NOMO-1 treated with dmso at 0.1 percent for 144 hours (cell line): ENCODE results near the gene CD160.
"Not testable (repeated sequence)": the region's sequence is repeated elsewhere in the genome, so short reads cannot be mapped to it uniquely, and the experiment has no call there.

Experiments used
- DNase-seq: peaks from one replicate; lab custom pipeline; 2025; ENCODE audit not compliant: unreplicated experiment; lab: John Stamatoyannopoulos, UW

The CD160 gene

GRCh38 chr1:145708063-145708462 lies 11.2 kb upstream of the CD160 start:
- DNase-seq: no peak

- no peak for DNase-seq
Measured at GRCh38 chr1:145710291-145711027, 8.8 kb upstream of the CD160 start.

- DNase-seq: no peak
Measured at GRCh38 chr1:145711213-145711651, 8.1 kb upstream of the CD160 start.

- no peak for DNase-seq
Measured at GRCh38 chr1:145714524-145715111, 4.7 kb upstream of the CD160 start.

GRCh38 chr1:145716641-145717345 lies 2.5 kb upstream of the CD160 start:
- peak; percentile 21 for DNase-seq

- no peak for DNase-seq
Measured at GRCh38 chr1:145717833-145718232, 1.5 kb upstream of the CD160 start.

GRCh38 chr1:145718465-145718864 lies 834 bp upstream of the CD160 start:
- not testable (repeated sequence) for DNase-seq

- DNase-seq: no peak
Measured at GRCh38 chr1:145720556-145720877, 1.2 kb downstream of the CD160 start.

GRCh38 chr1:145720878-145721671 lies 1.8 kb downstream of the CD160 start:
- DNase-seq: peak; percentile 1

- DNase-seq: not testable (repeated sequence)
Measured at GRCh38 chr1:145726193-145726592, 6.9 kb downstream of the CD160 start.

GRCh38 chr1:145729196-145729595 lies 9.9 kb downstream of the CD160 start:
- DNase-seq: no peak

- DNase-seq: no peak
Measured at GRCh38 chr1:145729666-145730436, 10.6 kb downstream of the CD160 start.

- no peak for DNase-seq
Measured at GRCh38 chr1:145730467-145730866, 11.2 kb downstream of the CD160 start.

GRCh38 chr1:145730900-145731299 lies 11.6 kb downstream of the CD160 start:
- DNase-seq: no peak

GRCh38 chr1:145736191-145736590 lies 16.9 kb downstream of the CD160 start:
- DNase-seq: no peak

GRCh38 chr1:145740269-145740668 lies 21.0 kb downstream of the CD160 start:
- DNase-seq: no peak

GRCh38 chr1:145747398-145748247 lies 28.3 kb downstream of the CD160 start:
- peak; percentile 22 for DNase-seq

GRCh38 chr1:145750426-145750825 lies 31.1 kb downstream of the CD160 start:
- no peak for DNase-seq

- DNase-seq: no peak
Measured at GRCh38 chr1:145751491-145752037, 32.3 kb downstream of the CD160 start.
